Muscle layer of colon (tissue), 2 donors: ENCODE results near the gene GRSF1.
"Not testable (repeated sequence)": the region's sequence is repeated elsewhere in the genome, so short reads cannot be mapped to it uniquely, and the experiment has no call there.

Experiments
- H3K27ac ChIP-seq: one replicate; pipeline ENCODE4 v1.7.0; 2013; ENCODE audit warnings: low read depth, mild to moderate bottlenecking, low read length, moderate library complexity
- H3K27me3 ChIP-seq, 2 donors: one replicate each; pipeline ENCODE4 v1.7.0; 2013; ENCODE audit warnings: low read length in 2 of 2, mild to moderate bottlenecking in 2 of 2; ENCODE audit not compliant: insufficient read depth in 2 of 2, control insufficient read depth in 1 of 2
- H3K36me3 ChIP-seq: one replicate; pipeline ENCODE4 v1.7.0; 2013; ENCODE audit warnings: mild to moderate bottlenecking, low read length; ENCODE audit not compliant: insufficient read depth
- H3K4me1 ChIP-seq: one replicate; pipeline ENCODE4 v1.7.0; 2013; ENCODE audit warnings: mild to moderate bottlenecking, low read length; ENCODE audit not compliant: insufficient read depth
- H3K4me3 ChIP-seq, 2 donors: one replicate each; pipeline ENCODE4 v1.7.0; 2013; ENCODE audit warnings: low read length in 2 of 2, low read depth in 1 of 2, mild to moderate bottlenecking in 1 of 2, moderate library complexity in 1 of 2
- H3K9ac ChIP-seq: one replicate; pipeline ENCODE4 v1.7.0; 2013; ENCODE audit warnings: low read length
- H3K9me3 ChIP-seq: one replicate; pipeline ENCODE4 v1.7.0; 2013; ENCODE audit warnings: mild to moderate bottlenecking, low read length
- donor health status: abdominal sarcoma.
- donor health status: Adenocarcinoma of cecum.

GRSF1 gene

DNA sequence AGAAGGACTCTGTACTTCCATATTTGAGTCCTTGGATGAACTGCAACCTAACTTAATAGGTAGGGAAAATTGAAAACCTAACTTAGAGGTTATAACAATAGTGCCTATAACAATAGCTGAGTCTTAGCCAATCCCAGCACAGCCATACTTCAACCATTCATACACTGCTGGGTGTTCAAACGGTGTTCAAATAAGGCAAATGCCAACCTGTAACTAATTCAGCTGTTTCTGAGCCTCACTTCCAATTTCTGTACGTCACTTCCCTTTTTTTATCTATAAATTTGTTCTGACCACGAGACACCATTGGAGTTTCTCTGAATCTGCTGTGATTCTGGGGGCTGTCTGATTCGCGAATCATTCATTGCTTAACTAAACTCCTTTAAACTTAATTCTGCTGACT lies 9.6 kb upstream of the GRSF1 start:
- Histone ChIP-seq H3K36me3 (no peaks in the 10 kb centered on the region), H3K9me3 (no peaks in the 10 kb centered on the region), H3K9ac (no peak overlapping the region), H3K4me3 (no peak overlapping the region), H3K27ac (no peak overlapping the region), H3K27me3 (no peaks in the 10 kb centered on the region), H3K4me1 (no peaks in the 10 kb centered on the region)

DNA sequence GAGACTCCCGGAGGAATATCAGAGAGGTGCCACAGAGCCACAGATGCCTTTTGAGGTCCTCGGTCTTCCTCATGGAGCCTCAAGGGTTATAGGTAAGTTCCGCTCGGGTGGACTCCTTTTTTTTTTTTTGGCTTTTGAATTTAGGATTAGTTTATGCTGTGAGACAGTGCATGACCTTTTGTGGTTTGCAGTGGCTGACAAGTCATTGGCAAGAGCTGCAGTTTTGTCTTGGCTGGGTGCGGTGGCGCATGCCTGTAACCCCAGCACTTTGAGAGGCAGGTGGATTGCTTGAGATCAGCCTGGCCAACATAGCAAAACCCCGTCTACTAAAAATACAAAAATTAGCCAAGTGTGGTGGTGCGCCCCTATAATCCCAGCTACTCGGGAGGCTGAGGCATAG lies 4.5 kb upstream of the GRSF1 start:
- Histone ChIP-seq H3K9me3 (no peaks in the 10 kb centered on the region), H3K27me3 (no peaks in the 10 kb centered on the region), H3K9ac (no peak overlapping the region), H3K4me1 (no peaks in the 10 kb centered on the region), H3K27ac (no peak overlapping the region), H3K36me3 (no peaks in the 10 kb centered on the region), H3K4me3 (no peak overlapping the region)

DNA sequence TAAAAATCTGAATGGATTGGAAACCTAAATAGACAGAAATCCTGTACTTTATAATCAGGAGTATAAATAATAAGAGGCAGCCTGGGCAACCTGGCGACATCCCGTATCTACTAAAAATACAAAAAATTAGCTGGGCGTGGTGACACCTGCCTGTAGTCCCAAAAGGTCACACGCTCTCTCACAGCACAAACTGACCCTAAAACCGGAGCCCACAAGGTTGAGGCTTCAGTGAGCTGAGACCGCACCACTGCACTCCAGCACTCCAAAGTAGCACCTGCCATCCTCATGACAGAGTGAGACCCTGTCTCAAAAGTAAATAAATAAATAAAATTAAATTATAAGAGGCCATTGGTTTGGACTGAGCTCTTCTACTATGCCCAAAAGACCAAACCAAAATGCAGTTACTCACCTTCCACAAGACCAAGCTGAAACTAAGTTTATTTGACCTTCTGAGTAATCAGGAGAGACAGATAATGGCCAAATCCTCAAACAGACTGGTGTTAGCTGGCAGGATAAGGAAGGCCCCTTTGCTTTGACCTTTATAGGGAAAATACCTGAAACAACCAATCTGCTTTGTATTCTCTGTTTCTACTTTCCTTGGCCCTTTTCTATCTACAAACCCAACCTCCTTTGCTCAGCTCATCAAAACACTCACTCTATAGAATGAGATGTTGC lies 3.2 kb upstream of the GRSF1 start:
- Histone ChIP-seq H3K36me3 (no peaks in the 10 kb centered on the region), H3K9ac (no peak overlapping the region), H3K9me3 (no peaks in the 10 kb centered on the region), H3K27ac (no peak overlapping the region), H3K4me3 (no peak overlapping the region), H3K4me1 (peaks cover 4% of the 10 kb centered on the region), H3K27me3 (no peaks in the 10 kb centered on the region)

DNA sequence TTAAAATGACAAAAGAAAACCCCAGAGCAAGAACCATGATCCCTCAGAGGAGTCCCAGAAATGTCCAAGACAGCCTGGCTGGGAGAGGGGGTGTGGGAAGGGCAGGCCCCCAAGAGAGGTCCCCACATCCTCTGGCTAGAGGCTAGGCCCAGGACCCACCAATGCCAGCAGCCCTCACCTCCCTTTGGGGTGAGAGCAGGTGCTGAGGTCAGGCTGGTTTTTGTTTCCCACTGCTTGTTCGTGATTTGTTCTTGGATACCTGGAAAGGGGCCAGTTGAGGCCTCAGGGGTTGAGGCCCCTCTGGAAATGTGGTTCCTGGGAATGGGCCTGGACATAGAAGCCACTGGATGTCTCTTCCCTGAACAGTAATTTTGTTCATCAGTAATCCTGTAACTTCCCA lies 2.3 kb upstream of the GRSF1 start:
- Histone ChIP-seq H3K9me3 (no peaks in the 10 kb centered on the region), H3K27me3 (no peaks in the 10 kb centered on the region), H3K27ac (no peak overlapping the region), H3K4me1 (peaks cover 8% of the 10 kb centered on the region), H3K9ac (no peak overlapping the region), H3K36me3 (no peaks in the 10 kb centered on the region), H3K4me3 (no peak overlapping the region)

DNA sequence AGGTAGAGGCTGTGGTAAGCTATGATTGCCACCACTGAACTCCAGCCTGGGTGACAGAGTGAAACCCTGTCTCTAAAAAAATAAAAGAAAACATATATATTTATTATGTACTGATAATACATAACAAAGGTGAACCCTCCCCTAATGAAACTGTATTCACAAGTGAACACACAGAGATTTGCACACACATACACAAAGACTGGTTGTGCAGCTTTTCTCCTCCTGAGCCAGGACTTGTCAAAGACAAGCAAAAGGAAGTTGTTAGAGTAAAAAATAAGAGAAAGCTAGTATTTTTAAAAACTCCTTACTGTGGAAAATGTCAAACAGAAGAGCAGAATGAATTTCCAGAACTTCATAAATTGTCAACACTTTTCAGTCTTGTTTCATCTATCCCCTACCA lies 1.5 kb upstream of the GRSF1 start:
- Histone ChIP-seq H3K4me3 (no peak overlapping the region), H3K27me3 (no peaks in the 10 kb centered on the region), H3K9me3 (no peaks in the 10 kb centered on the region), H3K4me1 (peaks cover 14% of the 10 kb centered on the region), H3K36me3 (no peaks in the 10 kb centered on the region), H3K27ac (no peak overlapping the region), H3K9ac (no peak overlapping the region)

DNA sequence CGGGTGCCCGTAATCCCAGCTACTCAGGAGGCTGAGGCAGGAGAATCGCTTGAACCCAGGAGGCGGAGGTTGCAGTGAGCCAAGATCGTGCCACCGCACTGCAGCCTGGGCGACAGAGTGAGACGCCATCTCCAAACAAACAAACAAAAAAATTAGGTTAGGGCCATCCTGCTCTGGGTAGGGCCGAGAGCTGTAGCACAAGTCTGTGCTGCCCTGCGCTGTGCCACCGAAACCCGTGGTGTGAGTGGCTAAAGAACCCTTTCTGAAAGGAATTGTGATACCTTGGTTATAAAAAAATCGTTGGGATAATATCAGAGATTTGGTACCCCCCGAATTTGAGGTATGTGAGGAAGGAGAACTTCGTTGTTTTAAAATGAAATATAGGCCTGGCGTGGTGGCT lies 941 bp upstream of the GRSF1 start:
- H3K4me3 ChIP-seq, H3K9me3 ChIP-seq, H3K36me3 ChIP-seq, H3K27ac ChIP-seq, H3K27me3 ChIP-seq, H3K9ac ChIP-seq: not testable (repeated sequence)
- H3K4me1 ChIP-seq = peaks cover 14% of the 10 kb centered on the region

DNA sequence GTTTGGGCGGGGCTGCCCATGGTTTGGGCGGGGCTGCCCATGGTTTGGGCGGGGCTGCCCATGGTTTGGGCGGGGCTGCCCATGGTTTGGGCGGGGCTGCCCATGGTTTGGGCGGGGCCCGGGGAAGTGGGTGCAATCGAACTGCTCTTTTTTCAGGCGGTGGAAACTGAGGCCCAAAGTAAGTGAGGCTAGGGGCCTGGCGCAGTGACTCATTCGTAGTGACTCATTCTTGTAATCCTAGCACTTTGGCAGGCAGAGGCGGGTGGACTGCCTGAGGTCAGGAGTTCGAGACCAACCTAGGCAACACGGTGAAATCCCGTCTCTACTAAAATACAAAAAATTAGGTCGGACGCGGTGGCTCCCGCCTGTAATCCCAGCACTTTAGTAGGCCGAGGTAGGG lies 447 bp upstream of the GRSF1 start:
- H3K36me3 ChIP-seq, H3K27ac ChIP-seq, H3K4me3 ChIP-seq, H3K27me3 ChIP-seq, H3K9ac ChIP-seq, H3K9me3 ChIP-seq: not testable (repeated sequence)
- peaks cover 14% of the 10 kb centered on the region for H3K4me1 ChIP-seq

DNA sequence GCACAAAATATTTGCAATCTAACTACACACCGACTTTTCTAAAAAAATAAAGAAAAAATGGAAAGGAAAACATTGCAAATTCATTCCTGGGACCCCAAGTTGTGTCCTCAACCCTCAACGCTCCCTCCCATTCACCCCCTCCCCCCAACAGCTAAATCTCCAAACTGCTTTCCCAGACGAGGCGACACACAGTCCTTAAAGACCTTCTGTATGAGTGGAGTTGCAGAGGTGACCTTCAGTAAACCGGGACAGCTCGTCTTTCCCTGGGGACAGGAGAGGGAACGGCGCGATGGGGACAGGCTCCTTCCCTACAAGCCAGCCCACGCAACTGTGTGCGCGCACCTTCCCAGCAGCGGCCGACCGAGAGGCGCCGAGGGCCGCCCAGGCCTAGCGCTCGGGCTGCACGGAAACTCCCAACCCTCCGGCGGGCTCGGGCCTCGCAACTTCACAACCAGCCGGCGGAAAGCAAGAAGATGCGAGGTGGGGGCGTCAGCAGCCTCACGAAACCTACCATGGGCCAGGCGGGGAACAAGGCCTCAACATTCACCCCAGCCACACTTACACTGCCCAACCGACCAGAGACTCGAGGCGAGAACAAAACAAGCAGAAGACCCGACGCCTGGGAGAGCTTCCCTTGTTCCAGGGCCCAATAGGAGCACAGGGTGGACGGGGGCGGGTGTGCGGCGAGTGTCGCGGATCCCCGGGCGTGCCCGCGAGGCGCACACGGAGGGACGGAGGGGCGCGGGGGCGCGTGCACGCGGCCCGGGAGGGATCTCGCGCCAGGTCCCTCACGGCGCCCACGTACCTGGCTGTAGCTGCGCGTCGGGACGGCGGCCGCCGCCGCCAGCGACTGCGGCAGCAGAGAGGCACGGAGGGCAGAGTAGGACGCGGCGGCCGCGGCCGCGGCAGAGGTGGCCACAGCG lies 763 bp downstream of the GRSF1 start:
- peak overlapping the region; percentile 36 for H3K9ac ChIP-seq
- no peaks in the 10 kb centered on the region for H3K9me3 ChIP-seq
- peak overlapping the region; percentile 81 for H3K27ac ChIP-seq
- H3K36me3 ChIP-seq = peaks cover 14% of the 10 kb centered on the region
- peak overlapping the region; percentile 56 to 82 for H3K4me3 ChIP-seq
- no peaks in the 10 kb centered on the region for H3K27me3 ChIP-seq
- H3K4me1 ChIP-seq = peaks cover 14% of the 10 kb centered on the region

DNA sequence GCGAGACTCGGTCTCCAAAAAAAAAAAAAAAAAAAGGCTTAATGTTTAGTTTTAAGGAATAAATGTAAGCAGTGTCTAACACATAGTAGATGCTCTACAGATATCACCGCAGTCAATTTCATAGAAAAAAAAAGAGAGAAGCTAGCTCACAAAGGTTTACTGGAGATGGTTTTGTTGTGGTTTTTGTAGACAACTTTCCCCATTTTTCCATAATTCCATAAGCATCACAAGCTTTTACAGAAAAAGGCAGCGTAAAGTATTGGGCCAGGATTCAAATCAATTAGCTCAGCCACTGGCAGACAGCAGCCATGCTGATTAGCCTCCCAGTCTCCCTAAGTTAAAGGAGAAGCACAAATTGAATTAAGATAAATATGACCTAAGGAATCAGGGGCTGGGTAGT lies 1.5 kb downstream of the GRSF1 start:
- no peaks in the 10 kb centered on the region for H3K27me3 ChIP-seq
- peaks cover 16% of the 10 kb centered on the region for H3K36me3 ChIP-seq
- peak overlapping the region; percentile 36 for H3K9ac ChIP-seq
- H3K4me3 ChIP-seq = peak overlapping the region; percentile 56 to 82
- peak overlapping the region; percentile 81 for H3K27ac ChIP-seq
- H3K4me1 ChIP-seq = peaks cover 14% of the 10 kb centered on the region
- no peaks in the 10 kb centered on the region for H3K9me3 ChIP-seq

DNA sequence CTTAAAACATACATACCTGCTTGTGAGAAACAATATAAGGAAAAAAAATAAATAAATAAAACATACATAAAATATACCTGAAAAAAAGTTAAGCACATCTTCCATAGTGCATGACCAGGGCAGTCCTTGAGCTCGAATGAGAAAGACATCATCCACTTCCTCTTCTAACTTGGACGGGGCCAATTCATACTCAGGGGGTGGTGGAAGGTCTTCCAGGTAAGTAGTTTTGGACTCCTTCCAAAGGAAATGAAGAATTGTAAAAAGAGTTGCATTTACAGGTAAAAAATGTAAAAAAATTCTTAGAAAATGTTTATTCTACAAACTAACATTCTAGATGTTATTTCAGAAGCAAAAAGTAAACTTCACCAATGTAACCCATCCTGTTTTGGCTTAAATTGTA lies 3.6 kb downstream of the GRSF1 start:
- Histone ChIP-seq H3K4me3 (no peak overlapping the region), H3K36me3 (peaks cover 36% of the 10 kb centered on the region)

DNA sequence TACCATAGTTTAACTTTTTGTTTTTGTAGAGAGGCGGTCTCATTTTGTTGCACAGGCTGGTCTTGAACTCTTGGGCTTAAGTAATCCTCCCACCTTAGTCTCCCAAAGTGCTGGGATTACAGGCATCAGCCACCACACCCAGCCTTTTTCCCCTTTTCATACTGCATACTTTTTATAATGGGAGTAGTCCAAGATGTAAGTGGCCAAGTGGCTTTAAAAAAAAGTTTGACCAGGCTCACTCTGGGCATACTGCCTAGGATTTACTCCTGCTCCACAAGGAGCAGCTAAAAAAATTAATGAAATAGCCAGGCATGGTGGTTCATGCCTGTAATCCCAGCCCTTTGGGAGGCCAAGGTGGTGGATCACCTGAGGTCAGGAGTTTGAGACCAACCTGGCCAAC lies 6.0 kb downstream of the GRSF1 start:
- H3K36me3 ChIP-seq = peaks cover 49% of the 10 kb centered on the region
- H3K9ac ChIP-seq = no peak overlapping the region
- peaks cover 14% of the 10 kb centered on the region for H3K4me1 ChIP-seq
- no peak overlapping the region for H3K4me3 ChIP-seq
- H3K27ac ChIP-seq = no peak overlapping the region
- no peaks in the 10 kb centered on the region for H3K27me3 ChIP-seq
- no peaks in the 10 kb centered on the region for H3K9me3 ChIP-seq

More for the DNA sequence above, 3.6 kb downstream of the GRSF1 start:
- no peak overlapping the region for H3K9ac ChIP-seq
- no peak overlapping the region for H3K27ac ChIP-seq
- H3K4me1 ChIP-seq = peaks cover 14% of the 10 kb centered on the region
- no peaks in the 10 kb centered on the region for H3K27me3 ChIP-seq
- H3K9me3 ChIP-seq = no peaks in the 10 kb centered on the region
